Panc1 (cell line): ENCODE data around the gene N4BP2L1. TPM values are rescaled to one million over a fixed set of nuclear protein-coding genes. Genes with fewer than 3 reads are reported as not detected.
A peak's percentile ranks its signal among the peaks of the same experiment; 100 is the strongest.

Experiments
- ATAC-seq: fragments of 200-7000 bp; cut with Tn5 transposase; 2 replicates; pipeline ENCODE4 v1.9.1; 2020; ENCODE audit warnings: mild to moderate bottlenecking, moderate library complexity
- BruUV-seq: library from RNA; stranded (reverse); fragments of 400-500 nt; replicated peaks from 2 replicates; lab custom pipeline; 2021; lab: Mats Ljungman, UMichigan
- CTCF ChIA-PET: fragments of 300-600 bp; sonication (Branson Sonifier 250); formaldehyde crosslinking; loops from one replicate; lab custom pipeline; 2022; ENCODE audit warnings: antibody characterized with exemption; lab: Charles Lee
- POLR2A ChIA-PET: fragments of 300-600 bp; sonication (Branson Sonifier 250); formaldehyde crosslinking; loops from one replicate; lab custom pipeline; 2022; ENCODE audit warnings: antibody characterized with exemption; lab: Charles Lee
- DNase-seq: peaks from one replicate; pipeline ENCODE4 v3.0.0-alpha.2; 2010; ENCODE audit warnings: low read depth, low spot score
- H3K27ac ChIP-seq: 2 replicates; pipeline ENCODE4 v1.5.1; 2011; ENCODE audit warnings: mild to moderate bottlenecking, low read length, inconsistent platforms
- H3K27me3 ChIP-seq: fragments of 200-500 bp; sonication (Bioruptor generic); 2 replicates; pipeline ENCODE4 v1.6.0; 2014; ENCODE audit warnings: low read length, inconsistent platforms; ENCODE audit not compliant: control insufficient read depth, insufficient read depth
- H3K36me3 ChIP-seq: fragments of 200-500 bp; sonication (Bioruptor generic); 2 replicates; pipeline ENCODE4 v1.5.1; 2014; ENCODE audit warnings: inconsistent platforms, mild to moderate bottlenecking, low read length, moderate library complexity; ENCODE audit not compliant: control insufficient read depth, insufficient read depth
- H3K4me1 ChIP-seq: 2 replicates; pipeline ENCODE4 v1.5.1; 2011; ENCODE audit warnings: inconsistent platforms, mild to moderate bottlenecking, low read length, moderate library complexity; ENCODE audit not compliant: control insufficient read depth, insufficient read depth
- H3K4me3 ChIP-seq, 2 experiments: 2 replicates each; pipeline ENCODE4 v1.5.1; 2011 to 2012; ENCODE audit warnings: low read depth in 2 of 2, low read length in 2 of 2, mild to moderate bottlenecking in 2 of 2, inconsistent platforms in 1 of 2, moderate library complexity in 1 of 2
- H3K9me3 ChIP-seq: fragments of 200-500 bp; sonication (Bioruptor generic); 2 replicates; pipeline ENCODE4 v1.5.1; 2014; ENCODE audit warnings: low read depth, mild to moderate bottlenecking, inconsistent platforms, low read length, moderate library complexity; ENCODE audit not compliant: control insufficient read depth, insufficient read depth
- POLR2AphosphoS5 ChIP-seq: IDR thresholded peaks from 2 replicates; pipeline ENCODE4 v1.6.1; 2012; ENCODE audit warnings: mild to moderate bottlenecking, low read depth, low read length, moderate library complexity
- REST ChIP-seq, 2 experiments: IDR thresholded peaks; 2 replicates each; pipeline ENCODE4 v1.6.1; 2011 to 2012; ENCODE audit warnings: low read depth in 2 of 2, control low read depth in 1 of 2, low read length in 1 of 2, mild to moderate bottlenecking in 1 of 2, moderate library complexity in 1 of 2; ENCODE audit not compliant: insufficient read depth in 1 of 2
- SIN3A ChIP-seq: IDR thresholded peaks from 2 replicates; pipeline ENCODE4 v1.6.1; 2012; ENCODE audit warnings: low read depth, mild to moderate bottlenecking, low read length, moderate library complexity, borderline replicate concordance; ENCODE audit not compliant: insufficient read depth
- TCF7L2 ChIP-seq: IDR thresholded peaks from 2 replicates; pipeline ENCODE4 v1.6.1; 2011; ENCODE audit warnings: mild to moderate bottlenecking, low read depth, low read length, inconsistent platforms
- in situ Hi-C: cut with HindIII; loops from 2 replicates; pipeline ENCODE4 v1.10.0; 2016; ENCODE audit warnings: low sequenced_read_pairs, low pct_unique_long_range_greater_than_20kb
- intact Hi-C: fragments of 100-400 bp; cut with micrococcal nuclease; formaldehyde crosslinking; loops from one replicate; pipeline ENCODE4 v1.10.0; 2022; ENCODE audit not compliant: unreplicated experiment
- total RNA-seq: library from RNA; stranded (reverse); gene quantifications from one replicate; pipeline ENCODE4 v1.2.1, GENCODE V29; 2021; ENCODE audit not compliant: unreplicated experiment
- TF ChIP-seq, protein P1 (sequence below): fragments of 450-650 bp; IDR thresholded peaks from 2 replicates; pipeline ENCODE4 v1.5.1; 2017; ENCODE audit warnings: mild to moderate bottlenecking

Gene N4BP2L1
- total RNA-seq, 1 experiment from 2014 or later = 1.8 TPM

- ChIA-PET CTCF (no interaction called here), POLR2A (no interaction called here)
- no TSS peak for BruUV-seq
- no peak for DNase-seq
- TF ChIP-seq, protein P1, sequence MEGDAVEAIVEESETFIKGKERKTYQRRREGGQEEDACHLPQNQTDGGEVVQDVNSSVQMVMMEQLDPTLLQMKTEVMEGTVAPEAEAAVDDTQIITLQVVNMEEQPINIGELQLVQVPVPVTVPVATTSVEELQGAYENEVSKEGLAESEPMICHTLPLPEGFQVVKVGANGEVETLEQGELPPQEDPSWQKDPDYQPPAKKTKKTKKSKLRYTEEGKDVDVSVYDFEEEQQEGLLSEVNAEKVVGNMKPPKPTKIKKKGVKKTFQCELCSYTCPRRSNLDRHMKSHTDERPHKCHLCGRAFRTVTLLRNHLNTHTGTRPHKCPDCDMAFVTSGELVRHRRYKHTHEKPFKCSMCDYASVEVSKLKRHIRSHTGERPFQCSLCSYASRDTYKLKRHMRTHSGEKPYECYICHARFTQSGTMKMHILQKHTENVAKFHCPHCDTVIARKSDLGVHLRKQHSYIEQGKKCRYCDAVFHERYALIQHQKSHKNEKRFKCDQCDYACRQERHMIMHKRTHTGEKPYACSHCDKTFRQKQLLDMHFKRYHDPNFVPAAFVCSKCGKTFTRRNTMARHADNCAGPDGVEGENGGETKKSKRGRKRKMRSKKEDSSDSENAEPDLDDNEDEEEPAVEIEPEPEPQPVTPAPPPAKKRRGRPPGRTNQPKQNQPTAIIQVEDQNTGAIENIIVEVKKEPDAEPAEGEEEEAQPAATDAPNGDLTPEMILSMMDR = no peak
- TF ChIP-seq REST (IDR thresholded peaks at IDR 0.05; ENCODE audit: insufficient read depth in 1 of 2, low read depth in 2 of 2, low read length in 1 of 2) (no peak), POLR2AphosphoS5 (no peak), SIN3A (no peak), TCF7L2 (no peak)
- ATAC-seq = no peak
- in situ Hi-C loops = no loop called here
- H3K9me3 ChIP-seq = no peaks in the 10 kb centered on the region
- H3K27ac ChIP-seq = no peak overlapping the region
- no peaks in the 10 kb centered on the region for H3K27me3 ChIP-seq
- intact Hi-C loops = no loop called here
- H3K4me3 ChIP-seq = no peak overlapping the region
- peaks cover 6% of the 10 kb centered on the region for H3K4me1 ChIP-seq
- no peaks in the 10 kb centered on the region for H3K36me3 ChIP-seq
Observed at GRCh38 chr13:32429433-32429909, 1.5 kb upstream of the N4BP2L1 start.

DNA sequence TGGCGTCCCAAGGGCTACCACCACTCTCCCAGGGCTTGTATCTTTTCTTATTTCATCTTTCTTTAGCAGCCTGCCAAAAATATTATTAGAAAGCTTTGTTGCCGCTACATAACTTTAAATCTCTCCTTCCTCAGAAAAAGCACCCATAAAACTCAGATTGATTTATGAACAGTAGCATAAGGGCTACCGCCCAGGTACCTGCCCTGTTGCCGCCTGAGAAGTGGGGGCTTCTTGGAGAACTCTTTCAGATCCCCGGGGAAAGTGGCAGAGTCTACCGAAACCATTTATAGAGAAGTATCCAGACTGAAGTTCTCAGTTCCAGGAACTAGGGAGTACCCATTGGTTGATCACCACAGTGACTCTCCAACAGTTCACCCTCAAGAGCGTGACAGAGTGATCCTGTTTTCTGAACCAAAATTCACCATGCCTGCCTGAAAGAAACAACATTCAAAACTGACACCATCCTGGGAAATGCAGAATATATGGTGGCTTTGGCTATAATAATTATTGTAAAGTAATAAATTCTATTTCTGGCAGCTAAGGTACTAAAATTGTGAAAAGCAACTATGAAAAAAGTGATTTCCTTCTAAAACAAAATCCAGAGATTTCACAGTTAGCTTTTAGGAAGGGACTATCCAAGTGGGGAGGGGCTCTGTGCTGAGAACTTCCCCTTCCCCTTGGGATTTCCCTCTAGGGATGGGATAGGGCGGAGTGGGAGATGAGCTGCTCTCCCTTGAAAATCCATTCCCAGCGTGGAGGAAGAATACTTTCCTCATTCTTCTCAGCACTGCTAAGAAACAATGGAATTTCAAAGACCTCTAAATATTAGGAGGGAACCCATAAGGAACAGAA, 877 bp upstream of the N4BP2L1 start:
- Histone ChIP-seq H3K4me3 (peak overlapping the region; percentile 54 to 64; a peak in 2 of 4 replicates), H3K27ac (no peak overlapping the region), H3K27me3 (no peaks in the 10 kb centered on the region), H3K4me1 (peaks cover 6% of the 10 kb centered on the region), H3K9me3 (no peaks in the 10 kb centered on the region), H3K36me3 (no peaks in the 10 kb centered on the region)
- in situ Hi-C loops (no loop called here), intact Hi-C loops (no loop called here)
- ATAC-seq (no peak), DNase-seq (no peak)
- no TSS peak for BruUV-seq
- TF ChIP-seq POLR2AphosphoS5 = no peak
- TF ChIP-seq REST (IDR thresholded peaks at IDR 0.05; ENCODE audit: insufficient read depth in 1 of 2, low read depth in 2 of 2, low read length in 1 of 2) = no peak
- TF ChIP-seq, protein P1 = no peak
- no peak for TF ChIP-seq SIN3A
- no peak for TF ChIP-seq TCF7L2
- POLR2A ChIA-PET = no interaction called here
- CTCF ChIA-PET = no interaction called here
